Dedifferentiated amniotic fluid mesenchymal stem cell (primary cell): ENCODE data around the gene CEP350.
"Not testable (repeated sequence)": the region's sequence is repeated elsewhere in the genome, so short reads cannot be mapped to it uniquely, and the experiment has no call there.

Experiments
- DNase-seq: peaks from one replicate; pipeline ENCODE4 v3.0.0-alpha.2; 2016; ENCODE audit errors: extremely low spot score

The CEP350 gene

GRCh38 chr1:179990847-179991246 is 36.2 kb downstream of the CEP350 start:
- DNase-seq: no peak

DNA sequence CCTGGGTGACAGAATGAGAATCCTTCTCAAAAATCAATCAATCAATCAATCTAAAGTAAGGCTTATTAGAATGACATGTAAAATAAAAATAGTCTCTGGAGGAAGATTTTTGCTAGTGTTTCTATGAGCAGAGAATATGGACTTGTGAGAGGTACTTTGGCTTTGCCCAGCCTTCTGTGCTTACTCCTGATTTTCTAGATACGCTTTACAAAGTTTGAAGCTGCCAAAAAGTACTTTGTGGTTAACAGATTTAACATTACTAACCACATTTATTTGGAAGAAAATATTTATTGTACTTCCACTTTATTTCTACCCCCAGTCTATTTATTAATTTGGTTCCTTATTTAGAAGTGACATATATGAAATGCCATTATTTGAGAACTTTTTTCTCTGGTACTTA is 41.0 kb downstream of the CEP350 start:
- no peak for DNase-seq

GRCh38 chr1:179996099-179996498 is 41.5 kb downstream of the CEP350 start:
- DNase-seq: no peak

GRCh38 chr1:180000575-180000974 is 46.0 kb downstream of the CEP350 start:
- no peak for DNase-seq

- DNase-seq: no peak
Observed at GRCh38 chr1:180002437-180002836, 47.8 kb downstream of the CEP350 start.

GRCh38 chr1:180003026-180003695 is 48.6 kb downstream of the CEP350 start:
- DNase-seq: no peak

DNA sequence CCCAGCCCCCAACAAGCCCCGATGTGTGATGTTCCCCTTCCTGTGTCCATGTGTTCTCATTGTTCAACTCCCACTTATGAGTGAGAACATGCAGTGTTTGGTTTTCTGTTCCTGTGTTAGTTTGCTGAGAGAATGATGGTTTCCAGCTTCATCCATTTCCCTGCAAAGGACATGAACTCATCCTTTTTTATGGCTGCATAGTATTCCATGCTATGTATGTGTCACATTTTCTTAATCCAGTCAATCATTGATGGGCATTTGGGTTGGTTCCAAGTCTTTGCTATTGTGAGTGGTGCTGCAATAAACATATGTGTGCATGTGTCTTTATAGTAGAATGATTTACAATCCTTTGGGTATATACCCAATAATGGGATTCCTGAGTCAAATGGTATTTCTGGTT is 52.2 kb downstream of the CEP350 start:
- DNase-seq: not testable (repeated sequence)

DNA sequence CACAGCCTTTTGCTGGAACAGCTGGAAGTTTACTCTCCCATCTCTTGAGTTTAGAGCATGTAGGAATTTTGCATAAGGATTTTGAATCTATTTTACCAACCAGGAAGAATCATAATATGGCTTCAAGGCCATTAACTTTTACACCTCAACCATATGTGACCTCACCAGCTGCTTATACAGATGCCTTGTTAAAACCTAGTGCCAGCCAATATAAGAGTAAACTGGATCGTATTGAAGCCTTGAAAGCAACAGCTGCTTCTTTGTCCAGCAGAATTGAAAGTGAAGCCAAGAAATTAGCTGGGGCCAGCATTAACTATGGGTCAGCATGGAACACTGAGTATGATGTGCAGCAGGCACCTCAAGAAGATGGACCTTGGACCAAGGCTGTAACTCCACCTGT is 65.4 kb downstream of the CEP350 start:
- no peak for DNase-seq

DNA sequence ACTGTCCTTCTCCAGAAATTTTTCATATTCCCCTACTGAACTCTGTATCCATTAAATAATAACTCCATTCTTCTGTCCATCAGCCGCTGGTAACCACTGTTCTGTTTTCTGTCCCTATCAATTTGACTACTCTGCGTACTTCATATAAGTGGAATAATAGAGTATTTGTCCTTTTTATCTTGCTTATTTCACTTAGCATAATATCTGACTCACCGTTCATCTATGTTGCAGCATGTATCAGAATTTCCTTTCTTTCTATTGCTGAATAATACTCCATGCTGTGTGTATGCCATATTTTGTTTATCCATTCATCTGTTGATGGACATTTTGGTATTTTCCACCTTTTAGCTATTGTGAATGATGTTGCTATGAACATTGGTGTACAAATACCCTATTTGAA is 71.9 kb downstream of the CEP350 start:
- no peak for DNase-seq

- DNase-seq: peak; percentile 79
Observed at GRCh38 chr1:180027949-180028445, 73.4 kb downstream of the CEP350 start.

- no peak for DNase-seq
Observed at GRCh38 chr1:180028864-180029263, 74.3 kb downstream of the CEP350 start.

- no peak for DNase-seq
Observed at GRCh38 chr1:180029524-180030135, 75.0 kb downstream of the CEP350 start.

- DNase-seq: no peak
Observed at GRCh38 chr1:180031664-180032063, 77.1 kb downstream of the CEP350 start.

GRCh38 chr1:180033390-180033789 is 78.8 kb downstream of the CEP350 start:
- DNase-seq: no peak

GRCh38 chr1:180040034-180040433 is 85.4 kb downstream of the CEP350 start:
- DNase-seq: no peak

DNA sequence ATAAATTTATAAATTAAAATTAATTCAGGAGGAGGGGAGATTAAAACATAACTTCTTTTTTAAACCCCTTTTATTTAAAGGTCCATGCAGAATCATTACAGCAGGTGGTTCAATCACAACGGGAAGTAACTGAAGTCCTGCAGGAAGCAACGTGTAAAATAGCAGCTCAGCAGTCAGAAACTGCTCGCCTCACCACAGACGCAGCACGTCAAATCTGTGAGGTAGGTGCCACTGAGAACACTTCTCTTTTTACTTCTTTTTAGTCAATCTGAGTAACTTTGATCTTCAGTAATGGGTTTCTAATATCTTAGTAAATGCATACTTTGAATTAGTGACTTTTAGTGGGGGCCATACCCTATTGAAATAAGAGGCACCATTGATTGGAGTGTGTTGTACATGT is 87.0 kb downstream of the CEP350 start:
- DNase-seq: no peak

- peak; percentile 64 for DNase-seq
Observed at GRCh38 chr1:180042988-180043622, 88.5 kb downstream of the CEP350 start.

DNA sequence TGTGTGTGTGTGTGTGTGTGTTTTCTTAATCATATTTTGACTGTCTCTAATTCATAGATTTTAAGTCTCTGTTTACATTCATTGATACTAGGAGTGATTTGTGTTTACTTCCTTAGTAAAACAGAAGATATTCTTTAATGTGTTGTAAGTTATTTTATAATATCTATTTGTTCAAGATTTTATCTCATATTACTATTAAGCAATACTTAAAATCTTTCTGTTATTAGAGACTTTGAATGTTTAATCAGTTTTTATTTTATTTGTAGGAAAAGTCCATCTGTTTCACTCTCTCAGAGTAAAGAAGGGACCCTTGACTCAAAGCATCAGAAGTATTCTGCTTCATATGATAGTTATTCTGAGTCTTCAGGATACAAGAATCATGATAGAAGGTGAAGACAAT is 89.2 kb downstream of the CEP350 start:
- no peak for DNase-seq

DNA sequence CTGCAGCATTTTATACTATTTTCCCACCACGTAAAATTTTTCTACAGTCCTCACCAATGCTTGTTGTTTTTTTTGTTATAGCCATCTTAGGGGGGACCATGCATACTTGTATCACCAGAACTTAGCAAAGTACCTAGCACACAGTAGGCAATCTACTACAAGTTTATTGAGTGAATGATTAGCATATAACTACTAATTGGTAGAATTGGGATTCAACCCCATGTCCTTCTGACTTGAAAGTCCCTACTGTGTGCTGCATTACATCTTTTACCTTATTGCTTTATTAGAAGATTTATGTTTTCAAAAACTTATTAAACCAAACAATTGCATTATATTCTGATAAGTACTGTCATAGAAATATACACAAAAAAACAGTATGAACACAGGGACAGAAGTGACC is 92.1 kb downstream of the CEP350 start:
- no peak for DNase-seq

- DNase-seq: no peak
Observed at GRCh38 chr1:180053594-180054567, 99.3 kb downstream of the CEP350 start.

GRCh38 chr1:180057883-180058396 is 103.3 kb downstream of the CEP350 start:
- peak; percentile 23 for DNase-seq

DNA sequence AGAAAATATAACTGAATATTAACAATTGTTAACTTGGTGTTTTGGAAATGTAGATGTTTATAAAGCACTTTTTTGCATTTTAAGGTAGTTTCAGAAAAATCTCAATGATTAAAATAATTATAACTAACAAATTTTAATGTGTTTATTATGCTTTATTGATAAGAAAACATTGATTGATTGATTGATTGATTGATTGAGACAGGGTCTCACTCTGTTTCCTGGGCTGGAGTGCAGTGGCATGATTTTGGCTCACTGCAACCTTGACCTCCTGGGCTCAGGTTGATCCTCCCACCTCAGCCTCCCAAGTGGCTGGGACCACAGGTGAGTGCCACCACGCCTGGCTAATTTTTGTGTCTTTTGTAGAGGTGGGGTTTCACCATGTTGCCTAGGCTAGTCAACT is 106.4 kb downstream of the CEP350 start:
- no peak for DNase-seq
